T47D (cell line): ENCODE data around the gene NKAIN4.

Experiments used
- DNase-seq, 2 experiments: peaks; one replicate each; pipeline versions ENCODE4 v3.0.0 to v3.0.0-alpha.2; 2011 to 2012; ENCODE audit warnings: low read depth in 1 of 2, low spot score in 1 of 2
- JUND ChIP-seq: IDR thresholded peaks from 2 replicates; pipeline ENCODE4 v1.6.1; 2012; ENCODE audit warnings: low read depth
- in situ Hi-C: cut with HindIII; loops from 2 replicates; pipeline ENCODE4 v1.10.0; 2016; ENCODE audit warnings: low sequenced_read_pairs, low pct_unique_long_range_greater_than_20kb

Gene NKAIN4

GRCh38 chr20:63277466-63278272 lies 23.4 kb upstream of the NKAIN4 start:
- TF ChIP-seq JUND, result no peak
- in situ Hi-C loops, result no loop called here
- no peak for DNase-seq

GRCh38 chr20:63276956-63277355 lies 22.7 kb upstream of the NKAIN4 start:
- no peak for TF ChIP-seq JUND
- in situ Hi-C loops, result no loop called here
- no peak for DNase-seq

- in situ Hi-C loops, result no loop called here
- no peak for DNase-seq
- no peak for TF ChIP-seq JUND
These were observed 21.6 kb upstream of the NKAIN4 start for GRCh38 chr20:63275825-63276224.

- no peak for DNase-seq
- in situ Hi-C loops, result no loop called here
- TF ChIP-seq JUND, result no peak
These were observed 20.3 kb upstream of the NKAIN4 start for GRCh38 chr20:63274381-63275228.

GRCh38 chr20:63273635-63274380 lies 19.5 kb upstream of the NKAIN4 start:
- DNase-seq, result peak; percentile 73 to 77
- TF ChIP-seq JUND, result no peak

GRCh38 chr20:63273059-63273579 lies 18.9 kb upstream of the NKAIN4 start:
- in situ Hi-C loops, result no loop called here
- TF ChIP-seq JUND, result no peak
- no peak for DNase-seq

More at GRCh38 chr20:63273635-63274380, 19.5 kb upstream of the NKAIN4 start:
- in situ Hi-C loops, result no loop called here

GRCh38 chr20:63272105-63273058 lies 18.1 kb upstream of the NKAIN4 start, which contains the start of gene ARFGAP1:
TSS of gene ARFGAP1 (plus strand) at chr20:63272813. CDS start at chr20:63275581, 2,768 bp downstream.
- peak; percentile 87 to 96 for DNase-seq
- no peak for TF ChIP-seq JUND
- in situ Hi-C loops, result no loop called here

GRCh38 chr20:63270606-63271325 lies 16.5 kb upstream of the NKAIN4 start:
- TF ChIP-seq JUND, result no peak
- in situ Hi-C loops, result no loop called here
- DNase-seq, result no peak

- DNase-seq, result no peak
- in situ Hi-C loops, result no loop called here
- TF ChIP-seq JUND, result no peak
These were observed 15.5 kb upstream of the NKAIN4 start for GRCh38 chr20:63269724-63270123.

- in situ Hi-C loops, result no loop called here
- DNase-seq, result no peak
- no peak for TF ChIP-seq JUND
These were observed 14.6 kb upstream of the NKAIN4 start for GRCh38 chr20:63268671-63269439.

GRCh38 chr20:63268256-63268655 lies 14.0 kb upstream of the NKAIN4 start:
- no peak for TF ChIP-seq JUND
- no peak for DNase-seq
- in situ Hi-C loops, result no loop called here
